UCSD-AML1 (cell line): ENCODE measurements around the gene ARHGEF4.

Experiments used
- DNase-seq: peaks from one replicate; lab custom pipeline; 2025; ENCODE audit not compliant: unreplicated experiment; lab: John Stamatoyannopoulos, UW

The ARHGEF4 gene

GRCh38 chr2:131034122-131035051 is 197.7 kb downstream of the ARHGEF4 start:
- no peak for DNase-seq

- DNase-seq = no peak
These were observed 198.6 kb downstream of the ARHGEF4 start for GRCh38 chr2:131035112-131035825.

GRCh38 chr2:131035826-131036231 is 199.1 kb downstream of the ARHGEF4 start:
- DNase-seq = no peak

GRCh38 chr2:131036269-131036668 is 199.6 kb downstream of the ARHGEF4 start:
- DNase-seq = no peak

GRCh38 chr2:131036696-131037397 is 200.1 kb downstream of the ARHGEF4 start:
- DNase-seq = no peak

- no peak for DNase-seq
These were observed 200.9 kb downstream of the ARHGEF4 start for GRCh38 chr2:131037398-131038257.

GRCh38 chr2:131038258-131039100 is 201.8 kb downstream of the ARHGEF4 start:
- DNase-seq = no peak

- DNase-seq = no peak
These were observed 202.4 kb downstream of the ARHGEF4 start for GRCh38 chr2:131039101-131039440.

- no peak for DNase-seq
These were observed 202.8 kb downstream of the ARHGEF4 start for GRCh38 chr2:131039535-131039907.

GRCh38 chr2:131039908-131040660 is 203.4 kb downstream of the ARHGEF4 start:
- DNase-seq = no peak

GRCh38 chr2:131040661-131041401 is 204.1 kb downstream of the ARHGEF4 start:
- DNase-seq = no peak

GRCh38 chr2:131041402-131042147 is 204.9 kb downstream of the ARHGEF4 start:
- DNase-seq = peak; percentile 30

- DNase-seq = no peak
These were observed 205.5 kb downstream of the ARHGEF4 start for GRCh38 chr2:131042148-131042775.

GRCh38 chr2:131043199-131044074 is 206.7 kb downstream of the ARHGEF4 start:
- no peak for DNase-seq

- DNase-seq = no peak
These were observed 207.5 kb downstream of the ARHGEF4 start for GRCh38 chr2:131044075-131044756.

GRCh38 chr2:131044757-131045150 is 208.0 kb downstream of the ARHGEF4 start:
- no peak for DNase-seq
